Measurements from ENCODE around the gene RPS16. TPM values are rescaled to one million over a fixed set of nuclear protein-coding genes. Genes with fewer than 3 reads are reported as not detected.

Gene RPS16
- total and polyA plus RNA-seq, 9 of the 15 experiments (the other 6 are each of a cell fraction or from before 2014, with no cell fraction given), result 82.6 to 3,671 (median 2,204) TPM

DNA sequence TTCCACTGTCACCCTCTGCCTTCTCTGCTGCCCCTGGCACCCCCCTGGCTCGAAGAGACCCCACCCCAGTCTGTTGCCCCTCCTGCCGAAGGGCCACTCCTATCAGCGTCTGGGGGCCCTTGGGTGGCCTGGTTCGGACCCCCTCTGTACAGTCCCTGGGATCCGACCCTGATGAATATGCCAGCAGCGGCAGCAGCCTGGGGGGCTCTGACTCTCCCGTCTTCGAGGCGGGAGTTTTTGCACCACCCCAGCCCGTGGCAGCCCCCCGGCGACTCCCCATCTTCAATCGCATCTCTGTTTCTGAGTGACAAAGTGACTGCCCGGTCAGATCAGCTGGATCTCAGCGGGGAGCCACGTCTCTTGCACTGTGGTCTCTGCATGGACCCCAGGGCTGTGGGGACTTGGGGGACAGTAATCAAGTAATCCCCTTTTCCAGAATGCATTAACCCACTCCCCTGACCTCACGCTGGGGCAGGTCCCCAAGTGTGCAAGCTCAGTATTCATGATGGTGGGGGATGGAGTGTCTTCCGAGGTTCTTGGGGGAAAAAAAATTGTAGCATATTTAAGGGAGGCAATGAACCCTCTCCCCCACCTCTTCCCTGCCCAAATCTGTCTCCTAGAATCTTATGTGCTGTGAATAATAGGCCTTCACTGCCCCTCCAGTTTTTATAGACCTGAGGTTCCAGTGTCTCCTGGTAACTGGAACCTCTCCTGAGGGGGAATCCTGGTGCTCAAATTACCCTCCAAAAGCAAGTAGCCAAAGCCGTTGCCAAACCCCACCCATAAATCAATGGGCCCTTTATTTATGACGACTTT, 27.1 kb downstream of the RPS16 start:
- ChIA-PET POLR2A (interaction anchor here (0.7 to 4.0 kb wide), 8 partner anchors 11 to 217 kb away, joined by 3 to 18 read pairs (median 6); partner anchors contain the start of genes MED29, PAF1, RPS16 and SAMD4B), CTCF (ENCODE audit: low intra/inter-chr PET ratio) (interaction anchor here (0.6 to 0.8 kb wide), 2 partner anchors 11 to 522 kb away, joined by 3 to 5 read pairs; no protein-coding TSS in a partner anchor)
- intact Hi-C loops (cut with micrococcal nuclease), result no loop called here
- peak overlapping the region; percentile 91 to 97 for H3K9ac ChIP-seq (ENCODE audit: insufficient read depth in 1 of 2, low read depth in 2 of 2, low read length in 2 of 2)
- peaks cover 13% of the 10 kb centered on the region; the same call in 1 of the 3 replicates for H3K36me3 ChIP-seq (ENCODE audit: control insufficient read depth, insufficient read depth, low read length)
- peak overlapping the region; percentile 85 for H3K4me2 ChIP-seq (ENCODE audit: insufficient read depth, low read length)
- peak overlapping the region; percentile 78 for H3K4me3 ChIP-seq
- FAIRE-seq, result no peak
- no peaks in the 10 kb centered on the region for H3K27me3 ChIP-seq (ENCODE audit: control insufficient read depth in 2 of 2, insufficient read depth in 2 of 2, low read length in 2 of 2)
- peaks cover 52% of the 10 kb centered on the region for H3K79me2 ChIP-seq (ENCODE audit: control insufficient read depth, insufficient read depth, low read length)
- H4K20me1 ChIP-seq (replicated peaks; ENCODE audit: control insufficient read depth, insufficient read depth, low read length), result peaks cover 4% of the 10 kb centered on the region; the same call in 1 of the 2 replicates
- in situ Hi-C loops (cut with MboI), result no loop called here
- no TSS peak for BruUV-seq (replicated peaks)
- 50% methylated on average over 19 of the region's 20 CpGs for WGBS (ENCODE audit: insufficient coverage, low coverage, missing lambda C conversion rate)
- no peak overlapping the region for H2AFZ ChIP-seq (ENCODE audit: low read depth, low read length)
- H3K27ac ChIP-seq (ENCODE audit: extremely low read depth, low read depth, low read length), result peak overlapping the region; percentile 98
- H3K9me1 ChIP-seq (ENCODE audit: control insufficient read depth, insufficient read depth, low read length), result no peaks in the 10 kb centered on the region
- H3K4me1 ChIP-seq (replicated peaks in 1 of 2; ENCODE audit: control insufficient read depth in 2 of 2, insufficient read depth in 2 of 2, low read length in 2 of 2), result peaks cover 47 to 76% of the 10 kb centered on the region in 2 experiments
- no peak for ATAC-seq
- H3K9me3 ChIP-seq (replicated peaks; ENCODE audit: control insufficient read depth, insufficient read depth, low read depth, low read length), result no peaks in the 10 kb centered on the region
- peak in 1 of 4 experiments; percentile 14 for DNase-seq (ENCODE audit: extremely low read depth in 1 of 4, low spot score in 3 of 4)
- TF ChIP-seq MEF2D (tag; conservative IDR thresholded peaks at IDR 0.05; ENCODE audit: low read depth) (no peak), GTF2E2 (tag; IDR thresholded peaks at IDR 0.05) (no peak), RBBP5 (IDR thresholded peaks at IDR 0.05; ENCODE audit: borderline replicate concordance, insufficient read depth, low read length, poor library complexity, severe bottlenecking) (no peak), SNRNP70 (optimal IDR thresholded peaks at IDR 0.05; ENCODE audit: low read depth, low read length) (no peak), ZNF408 (CRISPR knock-in tag; IDR thresholded peaks at IDR 0.05; ENCODE audit: low read depth) (no peak), HDAC1 (IDR thresholded peaks at IDR 0.05) (no peak), ZNF23 (CRISPR knock-in tag; IDR thresholded peaks at IDR 0.05) (no peak), NUFIP1 (IDR thresholded peaks at IDR 0.05; ENCODE audit: partially characterized antibody) (no peak), EWSR1 (IDR thresholded peaks at IDR 0.05; ENCODE audit: borderline replicate concordance, low read depth, partially characterized antibody) (no peak), BRD4 (IDR thresholded peaks at IDR 0.05) (no peak), TAL1 (IDR thresholded peaks at IDR 0.05) (no peak), TGIF2 (CRISPR knock-in tag; IDR thresholded peaks at IDR 0.05) (no peak), TFAP4 (CRISPR knock-in tag; IDR thresholded peaks at IDR 0.05; ENCODE audit: borderline replicate concordance) (peak; percentile 59), RREB1 (CRISPR knock-in tag; IDR thresholded peaks at IDR 0.05) (no peak), HMGN3 (IDR thresholded peaks at IDR 0.05; ENCODE audit: borderline replicate concordance, extremely low read depth, insufficient read length, low read depth, low read length) (peak; percentile 8)

Data from K562 (cell line).